Right ventricle myocardium superior (tissue), 1 donor: ENCODE measurements around the gene ECSCR. TPM values are rescaled to one million over a fixed set of nuclear protein-coding genes. Genes with fewer than 3 reads are reported as not detected.
"Not testable (repeated sequence)": the region's sequence is repeated elsewhere in the genome, so short reads cannot be mapped to it uniquely, and the experiment has no call there.

Experiments used
- ATAC-seq: fragments of 200-7000 bp; cut with Tn5 transposase; one replicate; pipeline ENCODE4 v1.9.1; 2020; ENCODE audit warnings: mild to moderate bottlenecking; ENCODE audit not compliant: poor library complexity
- DNase-seq: peaks from one replicate; pipeline ENCODE4 v3.0.0-alpha.2; 2020
- intact Hi-C: fragments of 100-400 bp; cut with DNase I; formaldehyde crosslinking; loops from one replicate; pipeline ENCODE4 v1.11.2; 2022
- total RNA-seq: library from RNA; stranded (reverse); fragmentation: NEBNext Ultra II Directional; extraction: Animal tissue kit (Norgen Biotek cat#: 25700); gene quantifications from one replicate; pipeline ENCODE4 v1.2.1, GENCODE V29; 2021
- donor health status: DM: no; HTN: yes; CAD: no; lungs with severe emphysema.

ECSCR gene
- total RNA-seq, 1 donor from 2014 or later = 18.0 TPM

GRCh38 chr5:139419226-139420192 lies 43.0 kb downstream of the ECSCR start:
- intact Hi-C loops = loop anchor here (10.0 kb wide), 2 partner anchors 125 to 205 kb away; partner anchors contain the start of gene MATR3
- DNase-seq = no peak
- ATAC-seq = peak; percentile 35

DNA sequence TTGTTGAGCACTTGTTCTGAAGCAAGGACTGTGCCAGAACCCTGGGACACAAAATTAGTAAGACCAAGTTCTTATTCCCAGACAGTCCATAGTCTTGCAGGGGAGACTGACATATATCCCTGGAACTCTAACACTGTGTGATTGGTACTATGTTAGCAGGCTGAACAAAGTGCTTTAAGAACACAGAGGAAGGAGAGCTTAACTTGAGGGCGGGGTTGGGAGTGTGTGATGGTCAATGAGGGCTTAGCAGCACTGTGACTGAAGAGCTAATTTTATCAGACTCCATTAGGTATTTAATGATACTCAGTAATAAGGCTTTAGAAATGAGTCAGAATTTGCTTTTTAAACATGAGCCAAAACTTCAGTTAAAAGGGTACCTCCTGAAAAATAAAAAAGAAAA lies 43.8 kb downstream of the ECSCR start:
- no peak for DNase-seq
- ATAC-seq = peak; percentile 63
- intact Hi-C loops = loop anchor here (10.0 kb wide), 1 partner anchor 124 kb away; the partner anchor contains the start of gene MATR3

DNA sequence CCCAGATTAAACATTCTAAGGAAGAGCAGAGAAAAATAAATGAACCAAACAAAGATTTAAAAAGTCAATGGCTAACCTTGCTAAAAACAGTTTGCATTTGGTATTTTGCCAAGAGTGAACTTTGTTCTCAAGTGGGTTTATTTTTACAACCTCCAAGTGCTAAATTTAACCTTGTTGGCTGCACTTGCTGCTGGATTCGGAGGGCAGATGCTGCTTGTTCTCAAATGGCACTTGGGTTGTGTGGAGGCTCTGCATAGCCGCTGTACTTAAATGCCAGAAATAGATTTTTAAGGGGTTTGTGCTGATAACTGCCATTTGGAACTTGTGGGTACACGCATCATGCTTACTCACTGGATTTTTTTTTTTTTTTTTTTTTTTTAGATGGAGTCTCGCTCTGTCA lies 45.3 kb downstream of the ECSCR start:
- intact Hi-C loops = loop anchor here (10.0 kb wide), 1 partner anchor 122 kb away; the partner anchor contains the start of gene MATR3
- peak; percentile 68 for ATAC-seq
- peak; percentile 51 for DNase-seq

DNA sequence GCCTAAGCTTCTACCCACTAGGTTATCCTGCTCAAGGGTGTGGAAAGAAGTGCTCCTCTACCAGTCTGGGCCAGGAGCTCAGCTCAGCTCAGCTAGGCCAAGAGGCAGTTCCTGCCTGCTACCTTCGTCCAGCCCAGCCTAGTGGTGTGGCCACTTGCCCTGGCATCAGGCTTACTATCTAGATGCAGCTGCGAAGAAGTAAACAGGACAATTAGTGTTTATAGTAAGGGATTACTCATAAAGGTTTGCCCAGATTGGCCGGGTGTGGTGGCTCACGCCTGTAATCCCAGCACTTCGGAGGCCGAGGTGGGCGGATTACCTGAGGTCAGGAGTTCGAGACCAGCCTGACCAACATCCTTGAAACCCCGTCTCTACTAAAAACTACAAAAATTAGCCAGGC lies 45.9 kb downstream of the ECSCR start:
- no peak for ATAC-seq

DNA sequence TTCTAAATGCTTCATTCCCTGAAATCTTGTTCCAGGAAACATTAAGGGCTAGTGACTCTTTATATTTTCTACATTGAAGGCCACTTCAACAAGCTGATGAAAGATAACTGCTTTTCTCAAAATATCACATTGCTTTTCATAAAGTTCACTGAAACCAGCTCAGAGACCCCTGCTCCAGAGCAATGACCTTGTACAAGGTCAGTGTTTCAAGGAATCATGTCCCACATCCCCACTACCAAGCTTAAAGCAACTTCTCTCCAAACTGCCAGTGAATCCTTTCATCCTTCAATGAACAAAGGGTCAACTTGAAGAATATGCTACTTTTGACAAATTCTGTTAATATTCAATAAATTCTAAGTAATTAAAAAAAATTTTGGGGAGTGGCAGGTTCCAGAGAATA lies 46.7 kb downstream of the ECSCR start:
- DNase-seq (no peak), ATAC-seq (no peak)
- intact Hi-C loops = loop anchor here (10.0 kb wide), 1 partner anchor 121 kb away; the partner anchor contains the start of gene MATR3

More for the DNA sequence above, 45.9 kb downstream of the ECSCR start:
- no peak for DNase-seq
- intact Hi-C loops = loop anchor here (10.0 kb wide), 1 partner anchor 122 kb away; the partner anchor contains the start of gene MATR3

DNA sequence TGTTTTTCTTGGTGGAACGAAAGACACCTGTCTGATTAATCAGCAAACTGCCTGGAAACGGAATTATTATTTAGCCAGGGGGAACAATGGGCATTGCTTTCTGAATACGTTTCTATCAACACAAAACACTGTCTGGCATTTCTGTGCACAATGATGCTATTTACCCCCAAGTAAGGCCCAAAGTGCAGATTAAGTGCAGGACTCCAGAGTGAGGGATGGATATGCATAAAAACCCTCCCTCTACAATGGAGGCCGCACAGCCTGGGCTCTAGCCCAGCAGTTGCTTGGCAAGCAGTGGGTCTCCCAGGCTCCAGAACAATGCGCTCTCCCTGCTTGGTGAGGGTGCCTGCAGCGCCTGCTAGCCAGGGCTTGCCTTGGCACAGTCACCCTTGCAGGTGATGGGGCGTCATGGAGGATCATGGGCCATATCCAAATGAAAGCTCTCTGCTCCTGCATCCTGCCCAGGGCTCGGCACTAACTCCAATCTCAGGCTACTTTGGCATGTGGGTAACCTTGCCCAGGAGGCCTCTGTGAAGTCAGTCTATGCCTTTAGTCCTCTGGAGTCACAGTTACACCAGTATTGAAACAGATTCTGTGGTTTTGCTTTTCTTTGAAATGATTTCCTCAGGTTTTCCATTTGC lies 47.2 kb downstream of the ECSCR start:
- intact Hi-C loops = loop anchor here (10.0 kb wide), 1 partner anchor 121 kb away; the partner anchor contains the start of gene MATR3
- DNase-seq (peak; percentile 74), ATAC-seq (peak; percentile 67)

- intact Hi-C loops = loop anchor here (10.0 kb wide), 1 partner anchor 120 kb away; the partner anchor contains the start of gene MATR3
- ATAC-seq (no peak), DNase-seq (no peak)
Measured at GRCh38 chr5:139414581-139415130, 47.9 kb downstream of the ECSCR start.

- no peak for ATAC-seq
- intact Hi-C loops = loop anchor here (10.0 kb wide), 1 partner anchor 119 kb away; the partner anchor contains the start of gene MATR3
- no peak for DNase-seq
Measured at GRCh38 chr5:139413963-139414362, 48.6 kb downstream of the ECSCR start.

GRCh38 chr5:139413153-139413552 lies 49.4 kb downstream of the ECSCR start:
- DNase-seq (no peak), ATAC-seq (no peak)
- intact Hi-C loops = loop anchor here (10.0 kb wide), 1 partner anchor 118 kb away; the partner anchor contains the start of gene MATR3

DNA sequence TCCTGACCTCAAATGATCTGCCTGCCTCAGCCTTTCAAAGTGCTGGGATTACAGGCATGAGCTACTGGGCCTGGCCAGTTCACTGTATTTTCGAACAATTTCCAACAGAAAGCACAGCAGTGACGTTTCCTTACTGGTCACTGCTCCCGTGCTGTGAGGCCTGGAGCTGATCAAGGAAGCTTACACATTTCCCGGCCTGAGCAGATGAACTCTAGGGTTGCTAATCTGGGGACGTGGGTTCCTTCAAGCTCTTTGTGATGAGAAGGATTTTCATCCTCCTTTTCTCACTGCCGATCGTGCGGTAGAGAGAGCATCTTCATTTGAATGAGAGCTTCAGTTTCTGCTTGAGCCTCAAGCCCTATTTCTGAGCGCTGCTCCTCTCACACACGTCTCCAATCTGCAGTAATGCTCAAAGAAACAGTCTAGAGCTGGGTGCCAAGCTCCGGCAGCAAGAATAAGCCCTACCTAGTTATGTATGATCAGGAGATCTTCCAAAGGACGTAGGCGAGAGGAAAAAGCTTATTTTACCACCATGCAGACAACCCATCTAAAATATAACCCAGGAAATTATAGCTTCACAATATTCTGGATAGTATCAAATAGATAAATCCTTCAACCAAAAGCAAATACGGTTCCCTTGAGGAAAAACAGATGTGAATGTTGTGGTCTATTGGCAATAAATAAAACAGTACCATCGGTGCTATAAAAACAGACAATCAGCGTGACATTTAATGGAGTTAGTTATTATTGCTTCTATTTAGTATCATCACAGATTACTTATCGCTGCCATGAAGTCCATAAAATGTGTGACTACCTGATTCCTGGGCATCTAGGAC lies 51.3 kb downstream of the ECSCR start:
- intact Hi-C loops = loop anchor here (10.0 kb wide), 1 partner anchor 116 kb away; the partner anchor contains the start of gene MATR3
- DNase-seq = no peak

DNA sequence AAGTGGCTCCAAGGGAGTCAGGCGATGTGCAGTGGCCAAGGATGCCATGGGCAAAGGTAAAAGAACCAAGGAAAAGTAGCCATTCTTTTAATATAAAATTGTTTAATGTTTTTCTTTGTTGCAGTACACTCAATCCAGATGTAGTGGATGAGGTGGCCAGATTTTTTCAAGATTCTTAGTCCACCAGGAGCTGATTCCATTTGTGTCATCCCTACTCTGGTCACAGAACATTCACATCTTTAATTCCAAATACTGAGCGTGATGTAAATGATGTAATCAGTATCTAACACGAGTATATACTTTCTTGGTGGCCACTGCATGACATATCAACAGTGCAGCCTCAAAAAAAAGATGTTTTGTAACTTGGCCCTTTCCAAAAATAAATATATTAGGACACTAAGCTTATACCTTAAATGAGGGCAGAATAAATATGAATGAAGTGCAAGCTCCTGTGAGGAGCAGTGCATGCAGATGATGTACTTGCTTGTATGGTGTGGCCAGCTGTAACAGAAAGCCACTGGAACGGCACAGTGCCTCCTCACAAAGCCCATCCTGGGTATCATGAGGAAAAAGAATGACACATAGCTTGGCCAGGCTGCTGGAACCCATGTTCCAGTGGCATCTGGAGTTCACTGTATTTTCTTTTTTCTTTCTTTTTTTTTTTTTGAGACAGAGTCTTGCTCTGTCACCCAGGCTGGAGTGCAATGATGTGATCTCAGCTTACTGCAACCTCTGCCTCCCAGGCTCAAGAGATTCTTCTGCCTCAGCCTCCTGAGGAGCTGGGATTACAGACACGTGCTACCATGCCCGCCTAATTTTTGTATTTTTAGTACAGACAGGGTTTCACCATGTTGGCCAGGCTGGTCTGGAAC lies 52.2 kb downstream of the ECSCR start:
- DNase-seq (no peak), ATAC-seq (no peak)
- intact Hi-C loops = loop anchor here (10.0 kb wide), 1 partner anchor 116 kb away; the partner anchor contains the start of gene MATR3

More for the DNA sequence above, 51.3 kb downstream of the ECSCR start:
- no peak for ATAC-seq

GRCh38 chr5:139409116-139409515 lies 53.4 kb downstream of the ECSCR start:
- intact Hi-C loops, DNase-seq, ATAC-seq: not testable (repeated sequence)

- intact Hi-C loops = no loop called here
- DNase-seq (no peak), ATAC-seq (no peak)
Measured at GRCh38 chr5:139408191-139408590, 54.4 kb downstream of the ECSCR start.

- ATAC-seq (no peak), DNase-seq (no peak)
- intact Hi-C loops = no loop called here
Measured at GRCh38 chr5:139407517-139407916, 55.0 kb downstream of the ECSCR start.

DNA sequence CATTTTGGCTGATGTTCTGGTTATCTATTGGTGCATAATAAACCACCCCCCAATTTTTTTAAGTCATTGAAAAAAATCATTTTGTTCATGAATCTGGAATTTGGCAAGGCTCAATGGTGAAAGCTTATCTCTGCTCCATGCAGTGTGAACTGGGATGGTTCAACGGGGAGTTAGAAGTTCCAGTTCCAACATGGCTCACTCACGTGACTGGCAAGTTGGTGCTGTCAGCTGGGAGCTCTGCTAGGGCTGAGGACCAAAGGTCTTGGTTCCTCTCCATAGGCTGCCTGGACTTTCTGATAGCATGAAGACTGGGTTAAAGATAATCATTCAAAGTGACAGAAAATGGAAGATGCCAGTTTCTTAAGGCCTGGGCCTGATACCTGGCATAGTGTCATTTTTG lies 55.6 kb downstream of the ECSCR start:
- DNase-seq (no peak), ATAC-seq (no peak)
- intact Hi-C loops = no loop called here

DNA sequence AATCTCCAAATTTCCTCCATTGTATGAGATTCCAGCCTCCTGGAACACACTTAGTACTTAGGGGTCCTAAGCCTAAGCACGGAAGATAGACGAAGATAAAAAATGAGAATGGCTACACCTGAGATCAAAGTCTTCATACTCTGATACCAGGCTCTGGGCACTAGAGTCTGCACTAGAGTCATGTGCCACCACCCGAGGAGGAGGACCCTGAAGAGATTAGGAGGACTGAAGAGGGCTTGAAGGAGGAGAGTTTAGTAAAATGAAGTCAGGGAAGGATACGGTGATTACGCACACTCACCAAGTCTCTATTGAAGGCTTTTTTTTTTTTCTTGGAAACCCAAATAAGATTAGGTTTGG lies 58.1 kb downstream of the ECSCR start:
- intact Hi-C loops = no loop called here
- no peak for ATAC-seq

More for the DNA sequence above, 58.1 kb downstream of the ECSCR start:
- no peak for DNase-seq
